ENCODE data around the gene SLC9A3.
A peak's percentile ranks its signal among the peaks of the same experiment; 100 is the strongest.
"Not testable (repeated sequence)": the region's sequence is repeated elsewhere in the genome, so short reads cannot be mapped to it uniquely, and the experiment has no call there.

SLC9A3 gene

GRCh38 chr5:477247-477646, 47.0 kb downstream of the SLC9A3 start:
- no peak for TF ChIP-seq CTCF (IDR thresholded peaks at IDR 0.05; ENCODE audit: low read depth, low read length, missing control alignments)
- no peak for DNase-seq (ENCODE audit: low read depth)
- H3K4me3 ChIP-seq (ENCODE audit: low read depth, low read length), result no peak overlapping the region
- in situ Hi-C loops (cut with HindIII; ENCODE audit: low sequenced_read_pairs), result no loop called here

- no peak overlapping the region for H3K4me3 ChIP-seq (ENCODE audit: low read depth, low read length)
- no peak for TF ChIP-seq CTCF (IDR thresholded peaks at IDR 0.05; ENCODE audit: low read depth, low read length, missing control alignments)
- in situ Hi-C loops (cut with HindIII; ENCODE audit: low sequenced_read_pairs), result no loop called here
- DNase-seq (ENCODE audit: low read depth), result no peak
Measured at GRCh38 chr5:476814-477175, 47.5 kb downstream of the SLC9A3 start.

GRCh38 chr5:476102-476813, 48.0 kb downstream of the SLC9A3 start:
- no peak for TF ChIP-seq CTCF (IDR thresholded peaks at IDR 0.05; ENCODE audit: low read depth, low read length, missing control alignments)
- in situ Hi-C loops (cut with HindIII; ENCODE audit: low sequenced_read_pairs), result no loop called here
- DNase-seq (ENCODE audit: low read depth), result no peak
- H3K4me3 ChIP-seq (ENCODE audit: low read depth, low read length), result no peak overlapping the region

GRCh38 chr5:475704-476101, 48.5 kb downstream of the SLC9A3 start:
- H3K4me3 ChIP-seq (ENCODE audit: low read depth, low read length), result no peak overlapping the region
- no peak for TF ChIP-seq CTCF (IDR thresholded peaks at IDR 0.05; ENCODE audit: low read depth, low read length, missing control alignments)

GRCh38 chr5:474840-475661, 49.2 kb downstream of the SLC9A3 start:
- TF ChIP-seq CTCF (IDR thresholded peaks at IDR 0.05; ENCODE audit: low read depth, low read length, missing control alignments), result no peak
- no peak for DNase-seq (ENCODE audit: low read depth)
- H3K4me3 ChIP-seq (ENCODE audit: low read depth, low read length), result peak overlapping the region; percentile 32
- in situ Hi-C loops (cut with HindIII; ENCODE audit: low sequenced_read_pairs), result no loop called here

More at GRCh38 chr5:475704-476101, 48.5 kb downstream of the SLC9A3 start:
- no peak for DNase-seq (ENCODE audit: low read depth)
- in situ Hi-C loops (cut with HindIII; ENCODE audit: low sequenced_read_pairs), result no loop called here

- DNase-seq (ENCODE audit: low read depth); in situ Hi-C loops (cut with HindIII; ENCODE audit: low sequenced_read_pairs): not testable (repeated sequence)
- H3K4me3 ChIP-seq (ENCODE audit: low read depth, low read length), result peak overlapping the region; percentile 83
Measured at GRCh38 chr5:474232-474839, 49.9 kb downstream of the SLC9A3 start.

All from astrocyte of the cerebellum (primary cell).